HepG2 (cell line): ENCODE measurements around the gene GDE1.

Source experiments
- ATF7 ChIP-seq, 2 experiments: fragments of 450-650 bp in 1 of 2; sonication (generic) in 1 of 2; formaldehyde crosslinking in 1 of 2; IDR thresholded peaks; 2 replicates each; pipeline versions ENCODE4 v1.4.0 to v1.6.1; 2016 to 2020; ENCODE audit warnings: antibody characterized with exemption in 1 of 2, mild to moderate bottlenecking in 1 of 2, missing genetic modification reagents in 1 of 2
- BHLHE40 ChIP-seq: IDR thresholded peaks from 2 replicates; pipeline ENCODE4 v1.6.1; 2011; ENCODE audit warnings: low read length, improper control_type of control experiment
- EZH2 ChIP-seq: conservative IDR thresholded peaks from 2 replicates; pipeline ENCODE4 v1.6.1; 2012; ENCODE audit warnings: mild to moderate bottlenecking, low read depth, low read length, moderate library complexity
- POLR2A ChIP-seq, 2 experiments: IDR thresholded peaks; 2 replicates each; pipeline ENCODE4 v1.6.1; 2011; ENCODE audit warnings: low read depth in 2 of 2, low read length in 2 of 2, mild to moderate bottlenecking in 1 of 2, moderate library complexity in 1 of 2; ENCODE audit not compliant: insufficient read depth in 1 of 2
- SMARCC2 ChIP-seq: fragments of 450-650 bp; IDR thresholded peaks from 2 replicates; pipeline ENCODE4 v1.6.1; 2017; ENCODE audit warnings: antibody characterized with exemption, mild to moderate bottlenecking
- ZNF24 ChIP-seq: fragments of 450-650 bp; IDR thresholded peaks from 2 replicates; pipeline ENCODE4 v1.6.1; 2017; ENCODE audit warnings: antibody characterized with exemption, mild to moderate bottlenecking
- ZNF776 ChIP-seq: sonication (generic); formaldehyde crosslinking; IDR thresholded peaks from 2 replicates; pipeline ENCODE4 v1.4.0; 2020; ENCODE audit warnings: mild to moderate bottlenecking, missing genetic modification reagents
- TF ChIP-seq, protein P1 (sequence below): sonication (generic); IDR thresholded peaks from 2 replicates; pipeline ENCODE4 v1.6.1; 2016; ENCODE audit warnings: low read depth, borderline replicate concordance
- TF ChIP-seq, protein P2 (sequence below): sonication (generic); formaldehyde crosslinking; IDR thresholded peaks from 2 replicates; pipeline ENCODE4 v1.5.0; 2020; ENCODE audit warnings: mild to moderate bottlenecking, missing genetic modification reagents, moderate library complexity
- TF ChIP-seq, protein P3 (sequence below): IDR thresholded peaks from 2 replicates; pipeline ENCODE4 v1.6.1; 2016; ENCODE audit warnings: missing biosample characterization, missing genetic modification reagents, low read depth
- TF ChIP-seq, protein P4 (sequence below): sonication (generic); formaldehyde crosslinking; IDR thresholded peaks from 2 replicates; pipeline ENCODE4 v1.4.0; 2020; ENCODE audit warnings: missing genetic modification reagents
- TF ChIP-seq, protein P5 (sequence below): sonication (generic); formaldehyde crosslinking; IDR thresholded peaks from 2 replicates; pipeline ENCODE4 v1.5.1; 2020; ENCODE audit warnings: missing genetic modification reagents, mild to moderate bottlenecking, borderline replicate concordance
- TF ChIP-seq, protein P6 (sequence below): sonication (generic); formaldehyde crosslinking; IDR thresholded peaks from 2 replicates; pipeline ENCODE4 v1.4.0; 2020; ENCODE audit warnings: missing genetic modification reagents

DNA sequence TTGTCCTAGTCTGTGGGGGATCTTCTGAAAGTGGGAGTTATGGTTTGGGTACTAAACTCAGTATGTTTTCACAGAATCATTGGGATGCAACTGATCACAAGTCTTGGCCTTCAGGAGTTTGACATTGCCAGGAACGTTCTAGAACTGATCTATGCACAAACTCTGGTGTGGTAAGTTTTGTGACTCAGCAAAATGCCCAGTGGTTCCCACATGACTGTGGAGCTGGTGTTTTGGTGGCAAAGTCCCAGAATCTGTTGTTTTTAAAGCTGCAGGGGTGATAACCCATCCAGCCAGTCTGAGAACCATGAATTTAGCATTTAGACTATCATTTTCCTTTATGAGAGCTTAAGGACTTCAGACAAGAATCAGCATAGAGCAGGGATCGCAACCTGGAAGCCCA is 40.6 kb downstream of the GDE1 start:
- no peak for TF ChIP-seq SMARCC2
- TF ChIP-seq, protein P1, sequence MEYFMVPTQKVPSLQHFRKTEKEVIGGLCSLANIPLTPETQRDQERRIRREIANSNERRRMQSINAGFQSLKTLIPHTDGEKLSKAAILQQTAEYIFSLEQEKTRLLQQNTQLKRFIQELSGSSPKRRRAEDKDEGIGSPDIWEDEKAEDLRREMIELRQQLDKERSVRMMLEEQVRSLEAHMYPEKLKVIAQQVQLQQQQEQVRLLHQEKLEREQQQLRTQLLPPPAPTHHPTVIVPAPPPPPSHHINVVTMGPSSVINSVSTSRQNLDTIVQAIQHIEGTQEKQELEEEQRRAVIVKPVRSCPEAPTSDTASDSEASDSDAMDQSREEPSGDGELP: no peak
- TF ChIP-seq, protein P2, sequence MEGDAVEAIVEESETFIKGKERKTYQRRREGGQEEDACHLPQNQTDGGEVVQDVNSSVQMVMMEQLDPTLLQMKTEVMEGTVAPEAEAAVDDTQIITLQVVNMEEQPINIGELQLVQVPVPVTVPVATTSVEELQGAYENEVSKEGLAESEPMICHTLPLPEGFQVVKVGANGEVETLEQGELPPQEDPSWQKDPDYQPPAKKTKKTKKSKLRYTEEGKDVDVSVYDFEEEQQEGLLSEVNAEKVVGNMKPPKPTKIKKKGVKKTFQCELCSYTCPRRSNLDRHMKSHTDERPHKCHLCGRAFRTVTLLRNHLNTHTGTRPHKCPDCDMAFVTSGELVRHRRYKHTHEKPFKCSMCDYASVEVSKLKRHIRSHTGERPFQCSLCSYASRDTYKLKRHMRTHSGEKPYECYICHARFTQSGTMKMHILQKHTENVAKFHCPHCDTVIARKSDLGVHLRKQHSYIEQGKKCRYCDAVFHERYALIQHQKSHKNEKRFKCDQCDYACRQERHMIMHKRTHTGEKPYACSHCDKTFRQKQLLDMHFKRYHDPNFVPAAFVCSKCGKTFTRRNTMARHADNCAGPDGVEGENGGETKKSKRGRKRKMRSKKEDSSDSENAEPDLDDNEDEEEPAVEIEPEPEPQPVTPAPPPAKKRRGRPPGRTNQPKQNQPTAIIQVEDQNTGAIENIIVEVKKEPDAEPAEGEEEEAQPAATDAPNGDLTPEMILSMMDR (CRISPR knock-in tag): no peak
- no peak for TF ChIP-seq POLR2A (IDR thresholded peaks at IDR 0.05; ENCODE audit: insufficient read depth in 1 of 2, low read depth in 2 of 2, low read length in 2 of 2)
- no peak for TF ChIP-seq BHLHE40
- no peak for TF ChIP-seq EZH2
- TF ChIP-seq, protein P3, sequence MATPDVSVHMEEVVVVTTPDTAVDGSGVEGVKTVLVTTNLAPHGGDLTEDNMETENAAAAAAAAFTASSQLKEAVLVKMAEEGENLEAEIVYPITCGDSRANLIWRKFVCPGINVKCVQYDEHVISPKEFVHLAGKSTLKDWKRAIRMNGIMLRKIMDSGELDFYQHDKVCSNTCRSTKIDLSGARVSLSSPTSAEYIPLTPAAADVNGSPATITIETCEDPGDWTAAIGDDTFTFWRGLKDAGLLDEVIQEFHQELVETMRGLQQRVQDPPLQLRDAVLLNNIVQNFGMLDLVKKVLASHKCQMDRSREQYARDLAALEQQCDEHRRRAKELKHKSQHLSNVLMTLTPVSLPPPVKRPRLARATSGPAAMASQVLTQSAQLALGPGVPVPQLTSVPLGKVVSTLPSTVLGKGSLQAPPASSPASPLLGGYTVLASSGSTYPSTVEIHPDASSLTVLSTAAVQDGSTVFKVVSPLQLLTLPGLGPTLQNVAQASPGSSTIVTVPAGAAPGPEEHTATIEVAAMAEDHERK (CRISPR knock-in tag): no peak
- TF ChIP-seq, protein P4, sequence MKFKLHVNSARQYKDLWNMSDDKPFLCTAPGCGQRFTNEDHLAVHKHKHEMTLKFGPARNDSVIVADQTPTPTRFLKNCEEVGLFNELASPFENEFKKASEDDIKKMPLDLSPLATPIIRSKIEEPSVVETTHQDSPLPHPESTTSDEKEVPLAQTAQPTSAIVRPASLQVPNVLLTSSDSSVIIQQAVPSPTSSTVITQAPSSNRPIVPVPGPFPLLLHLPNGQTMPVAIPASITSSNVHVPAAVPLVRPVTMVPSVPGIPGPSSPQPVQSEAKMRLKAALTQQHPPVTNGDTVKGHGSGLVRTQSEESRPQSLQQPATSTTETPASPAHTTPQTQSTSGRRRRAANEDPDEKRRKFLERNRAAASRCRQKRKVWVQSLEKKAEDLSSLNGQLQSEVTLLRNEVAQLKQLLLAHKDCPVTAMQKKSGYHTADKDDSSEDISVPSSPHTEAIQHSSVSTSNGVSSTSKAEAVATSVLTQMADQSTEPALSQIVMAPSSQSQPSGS (CRISPR knock-in tag): no peak
- no peak for TF ChIP-seq ZNF776 (CRISPR knock-in tag)
- no peak for TF ChIP-seq ZNF24
- TF ChIP-seq ATF7 (IDR thresholded peaks at IDR 0.05): no peak
- TF ChIP-seq ATF7 (CRISPR knock-in tag; IDR thresholded peaks at IDR 0.05): no peak
- TF ChIP-seq, protein P5, sequence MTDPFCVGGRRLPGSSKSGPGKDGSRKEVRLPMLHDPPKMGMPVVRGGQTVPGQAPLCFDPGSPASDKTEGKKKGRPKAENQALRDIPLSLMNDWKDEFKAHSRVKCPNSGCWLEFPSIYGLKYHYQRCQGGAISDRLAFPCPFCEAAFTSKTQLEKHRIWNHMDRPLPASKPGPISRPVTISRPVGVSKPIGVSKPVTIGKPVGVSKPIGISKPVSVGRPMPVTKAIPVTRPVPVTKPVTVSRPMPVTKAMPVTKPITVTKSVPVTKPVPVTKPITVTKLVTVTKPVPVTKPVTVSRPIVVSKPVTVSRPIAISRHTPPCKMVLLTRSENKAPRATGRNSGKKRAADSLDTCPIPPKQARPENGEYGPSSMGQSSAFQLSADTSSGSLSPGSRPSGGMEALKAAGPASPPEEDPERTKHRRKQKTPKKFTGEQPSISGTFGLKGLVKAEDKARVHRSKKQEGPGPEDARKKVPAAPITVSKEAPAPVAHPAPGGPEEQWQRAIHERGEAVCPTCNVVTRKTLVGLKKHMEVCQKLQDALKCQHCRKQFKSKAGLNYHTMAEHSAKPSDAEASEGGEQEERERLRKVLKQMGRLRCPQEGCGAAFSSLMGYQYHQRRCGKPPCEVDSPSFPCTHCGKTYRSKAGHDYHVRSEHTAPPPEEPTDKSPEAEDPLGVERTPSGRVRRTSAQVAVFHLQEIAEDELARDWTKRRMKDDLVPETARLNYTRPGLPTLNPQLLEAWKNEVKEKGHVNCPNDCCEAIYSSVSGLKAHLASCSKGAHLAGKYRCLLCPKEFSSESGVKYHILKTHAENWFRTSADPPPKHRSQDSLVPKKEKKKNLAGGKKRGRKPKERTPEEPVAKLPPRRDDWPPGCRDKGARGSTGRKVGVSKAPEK: no peak
- TF ChIP-seq, protein P6, sequence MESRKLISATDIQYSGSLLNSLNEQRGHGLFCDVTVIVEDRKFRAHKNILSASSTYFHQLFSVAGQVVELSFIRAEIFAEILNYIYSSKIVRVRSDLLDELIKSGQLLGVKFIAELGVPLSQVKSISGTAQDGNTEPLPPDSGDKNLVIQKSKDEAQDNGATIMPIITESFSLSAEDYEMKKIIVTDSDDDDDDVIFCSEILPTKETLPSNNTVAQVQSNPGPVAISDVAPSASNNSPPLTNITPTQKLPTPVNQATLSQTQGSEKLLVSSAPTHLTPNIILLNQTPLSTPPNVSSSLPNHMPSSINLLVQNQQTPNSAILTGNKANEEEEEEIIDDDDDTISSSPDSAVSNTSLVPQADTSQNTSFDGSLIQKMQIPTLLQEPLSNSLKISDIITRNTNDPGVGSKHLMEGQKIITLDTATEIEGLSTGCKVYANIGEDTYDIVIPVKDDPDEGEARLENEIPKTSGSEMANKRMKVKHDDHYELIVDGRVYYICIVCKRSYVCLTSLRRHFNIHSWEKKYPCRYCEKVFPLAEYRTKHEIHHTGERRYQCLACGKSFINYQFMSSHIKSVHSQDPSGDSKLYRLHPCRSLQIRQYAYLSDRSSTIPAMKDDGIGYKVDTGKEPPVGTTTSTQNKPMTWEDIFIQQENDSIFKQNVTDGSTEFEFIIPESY (CRISPR knock-in tag): no peak
